NCI-H2107 treated with DMSO at 0.1 percent for 48 hours (cell line): ENCODE results near the gene CCDC171.
"Not testable (repeated sequence)": the region's sequence is repeated elsewhere in the genome, so short reads cannot be mapped to it uniquely, and the experiment has no call there.

ENCODE experiments used
- DNase-seq: peaks from one replicate; lab custom pipeline; 2025; ENCODE audit not compliant: unreplicated experiment; lab: John Stamatoyannopoulos, UW

The CCDC171 gene

GRCh38 chr9:15552636-15553527, at the start of gene CCDC171:
TSS of gene CCDC171 (plus strand) at chr9:15553043. CDS start at chr9:15564089, 11,046 bp downstream.
- peak; percentile 87 for DNase-seq

- DNase-seq = no peak
These were observed 46.9 kb upstream of the CCDC171 start for GRCh38 chr9:15505921-15506320.

GRCh38 chr9:15509931-15510788, 42.7 kb upstream of the CCDC171 start:
- no peak for DNase-seq

GRCh38 chr9:15510789-15511575, 41.9 kb upstream of the CCDC171 start, which contains the start of gene PSIP1:
TSS of gene PSIP1 (minus strand) at chr9:15510970. CDS start at chr9:15510188, 782 bp downstream.
- DNase-seq = peak; percentile 96

- DNase-seq = no peak
These were observed 40.6 kb upstream of the CCDC171 start for GRCh38 chr9:15512204-15512603.

GRCh38 chr9:15512889-15513288, 40.0 kb upstream of the CCDC171 start:
- peak; percentile 74 for DNase-seq

- DNase-seq = peak; percentile 32
These were observed 39.5 kb upstream of the CCDC171 start for GRCh38 chr9:15513335-15513734.

GRCh38 chr9:15519831-15520230, 33.0 kb upstream of the CCDC171 start:
- no peak for DNase-seq

- no peak for DNase-seq
These were observed 31.6 kb upstream of the CCDC171 start for GRCh38 chr9:15521254-15521653.

GRCh38 chr9:15522130-15522755, 30.6 kb upstream of the CCDC171 start:
- no peak for DNase-seq

GRCh38 chr9:15524845-15525455, 27.9 kb upstream of the CCDC171 start:
- no peak for DNase-seq

- DNase-seq = no peak
These were observed 26.9 kb upstream of the CCDC171 start for GRCh38 chr9:15525958-15526357.

GRCh38 chr9:15527035-15527434, 25.8 kb upstream of the CCDC171 start:
- not testable (repeated sequence) for DNase-seq

- DNase-seq = no peak
These were observed 23.1 kb upstream of the CCDC171 start for GRCh38 chr9:15529566-15530324.

- DNase-seq = no peak
These were observed 21.5 kb upstream of the CCDC171 start for GRCh38 chr9:15531380-15531779.

GRCh38 chr9:15541872-15542271, 11.0 kb upstream of the CCDC171 start:
- DNase-seq = no peak

GRCh38 chr9:15542624-15543023, 10.2 kb upstream of the CCDC171 start:
- no peak for DNase-seq

- no peak for DNase-seq
These were observed 9.6 kb upstream of the CCDC171 start for GRCh38 chr9:15543047-15543813.

- DNase-seq = no peak
These were observed 3.2 kb upstream of the CCDC171 start for GRCh38 chr9:15549611-15550010.
